HUDEP-2 (cell line): ENCODE data around the gene MTPN.

Source experiments
- DNase-seq, 76 experiments: peaks; one replicate each; lab custom pipeline; 2025; ENCODE audit not compliant: unreplicated experiment in 76 of 76; lab: John Stamatoyannopoulos, UW

Gene MTPN

GRCh38 chr7:135899458-135900064, 77.6 kb downstream of the MTPN start:
- DNase-seq: no peak

- DNase-seq: no peak
Measured at GRCh38 chr7:135898226-135898625, 78.9 kb downstream of the MTPN start.

GRCh38 chr7:135894816-135895215, 82.3 kb downstream of the MTPN start:
- no peak for DNase-seq

- no peak for DNase-seq
Measured at GRCh38 chr7:135889823-135890222, 87.3 kb downstream of the MTPN start.

- no peak for DNase-seq
Measured at GRCh38 chr7:135888740-135889139, 88.4 kb downstream of the MTPN start.

- DNase-seq: no peak
Measured at GRCh38 chr7:135886345-135887132, 90.6 kb downstream of the MTPN start.

- DNase-seq: no peak
Measured at GRCh38 chr7:135884495-135885232, 92.5 kb downstream of the MTPN start.

- no peak for DNase-seq
Measured at GRCh38 chr7:135879233-135879632, 97.9 kb downstream of the MTPN start.

- DNase-seq: no peak
Measured at GRCh38 chr7:135878284-135878683, 98.9 kb downstream of the MTPN start.

GRCh38 chr7:135877805-135878204, 99.4 kb downstream of the MTPN start:
- no peak for DNase-seq
